ENCODE data around the gene ARHGEF1. TPM values are rescaled to one million over a fixed set of nuclear protein-coding genes. Genes with fewer than 3 reads are reported as not detected.

The ARHGEF1 gene, protein sequence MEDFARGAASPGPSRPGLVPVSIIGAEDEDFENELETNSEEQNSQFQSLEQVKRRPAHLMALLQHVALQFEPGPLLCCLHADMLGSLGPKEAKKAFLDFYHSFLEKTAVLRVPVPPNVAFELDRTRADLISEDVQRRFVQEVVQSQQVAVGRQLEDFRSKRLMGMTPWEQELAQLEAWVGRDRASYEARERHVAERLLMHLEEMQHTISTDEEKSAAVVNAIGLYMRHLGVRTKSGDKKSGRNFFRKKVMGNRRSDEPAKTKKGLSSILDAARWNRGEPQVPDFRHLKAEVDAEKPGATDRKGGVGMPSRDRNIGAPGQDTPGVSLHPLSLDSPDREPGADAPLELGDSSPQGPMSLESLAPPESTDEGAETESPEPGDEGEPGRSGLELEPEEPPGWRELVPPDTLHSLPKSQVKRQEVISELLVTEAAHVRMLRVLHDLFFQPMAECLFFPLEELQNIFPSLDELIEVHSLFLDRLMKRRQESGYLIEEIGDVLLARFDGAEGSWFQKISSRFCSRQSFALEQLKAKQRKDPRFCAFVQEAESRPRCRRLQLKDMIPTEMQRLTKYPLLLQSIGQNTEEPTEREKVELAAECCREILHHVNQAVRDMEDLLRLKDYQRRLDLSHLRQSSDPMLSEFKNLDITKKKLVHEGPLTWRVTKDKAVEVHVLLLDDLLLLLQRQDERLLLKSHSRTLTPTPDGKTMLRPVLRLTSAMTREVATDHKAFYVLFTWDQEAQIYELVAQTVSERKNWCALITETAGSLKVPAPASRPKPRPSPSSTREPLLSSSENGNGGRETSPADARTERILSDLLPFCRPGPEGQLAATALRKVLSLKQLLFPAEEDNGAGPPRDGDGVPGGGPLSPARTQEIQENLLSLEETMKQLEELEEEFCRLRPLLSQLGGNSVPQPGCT
- polyA plus RNA-seq = 100 to 1,000 TPM in 2 of 4 donors, 10 to 100 TPM in 2; 49.7 to 120 (median 86.7) TPM
- long read RNA-seq, donor 1, partial matches to known transcripts = 0 of 2 reads
- long read RNA-seq, donor 1, other reads (novel, unspliced or antisense) = 0 of 2 reads
- long read RNA-seq, donor 2 = 0 reads
- long read RNA-seq, donor 3, partial matches to known transcripts = 0 of 2 reads
- long read RNA-seq, donor 3, other reads (novel, unspliced or antisense) = 0 of 2 reads
- long read RNA-seq, donor 4 = 0 reads
- long read RNA-seq, donor 5, partial matches to known transcripts = 0 of 3 reads
- long read RNA-seq, donor 5, other reads (novel, unspliced or antisense) = 0 of 3 reads
- long read RNA-seq, donor 6, partial matches to known transcripts = 0 of 2 reads
- long read RNA-seq, donor 6, other reads (novel, unspliced or antisense) = 0 of 2 reads
- long read RNA-seq, donor 7, partial matches to known transcripts = 5 of 10 reads
- long read RNA-seq, donor 7, other reads (novel, unspliced or antisense) = 0 of 10 reads
- long read RNA-seq, donor 8 = 0 reads
- long read RNA-seq, donor 9 = 0 reads
- long read RNA-seq, donor 10, partial matches to known transcripts = 0 of 1 reads
- long read RNA-seq, donor 10, other reads (novel, unspliced or antisense) = 0 of 1 reads

DNA sequence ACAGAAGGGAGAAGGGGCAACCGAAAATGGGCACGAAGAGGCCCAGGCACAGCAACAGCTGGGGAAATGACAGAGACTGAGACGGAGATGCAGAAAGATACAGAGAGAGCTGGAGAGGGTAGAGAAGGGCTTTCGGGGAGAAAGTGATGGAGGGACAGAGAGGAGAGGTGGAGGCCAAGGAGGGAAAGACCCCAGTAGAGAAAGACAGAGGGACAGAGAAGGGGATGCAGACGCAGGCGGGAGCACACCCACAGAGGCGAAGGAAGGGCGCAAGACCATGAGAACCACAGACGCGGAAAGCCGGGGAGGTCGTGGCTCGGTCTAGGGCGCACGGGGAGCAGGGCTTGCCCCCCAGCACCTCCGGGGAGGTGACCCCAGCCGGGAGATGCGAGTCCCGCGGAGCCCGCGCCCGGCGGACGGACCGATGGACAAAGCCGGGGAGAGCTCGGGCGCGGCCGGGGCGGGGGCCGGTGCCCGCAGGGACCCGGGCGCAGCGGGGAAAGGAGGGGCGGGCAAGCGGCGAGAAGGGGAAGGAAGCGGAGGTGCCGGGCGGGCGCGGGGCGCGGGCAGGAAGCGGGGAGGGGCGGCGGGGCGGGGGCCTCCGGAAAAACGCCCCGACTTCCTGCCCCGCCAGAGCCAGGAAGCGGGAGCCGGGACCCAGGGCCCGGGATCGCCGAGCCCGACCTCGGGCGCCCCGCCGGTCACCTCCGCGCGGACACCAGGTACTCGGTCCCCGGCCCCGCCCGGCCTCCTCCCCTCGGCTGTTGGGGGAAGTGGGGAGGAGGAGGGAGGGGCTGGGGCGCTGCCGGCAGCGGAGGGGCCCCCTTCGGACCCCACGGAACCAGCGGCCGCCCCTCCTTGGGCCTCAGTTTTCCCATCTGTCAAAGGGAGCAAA, at the start of gene ARHGEF1:
TSS of gene ARHGEF1 (plus strand) at position 617 of the 895 bp plus-strand sequence. CDS start 4,899 bp downstream, outside the sequence.
- Histone ChIP-seq H3K27ac (ENCODE audit: low read depth in 1 of 3, low read length in 2 of 3) (peak within 1 kb of the TSS; percentile 73 to 94 (median 74)), H3K9me3 (ENCODE audit: control insufficient read depth in 2 of 2, insufficient read depth in 1 of 2, low read depth in 1 of 2, low read length in 1 of 2) (no peaks in the 10 kb centered on the region), H3K4me1 (ENCODE audit: control insufficient read depth in 3 of 3, insufficient read depth in 2 of 3, low read depth in 1 of 3, low read length in 2 of 3) (peaks cover 4 to 28% (median 7%) of the 10 kb centered on the region in 3 donors), H3K36me3 (ENCODE audit: control insufficient read depth in 3 of 3, insufficient read depth in 2 of 3, low read depth in 1 of 3, low read length in 3 of 3) (peaks cover 0 to 2% (median 0%) of the 10 kb centered on the region in 3 donors), H3K27me3 (ENCODE audit: control insufficient read depth in 3 of 3, insufficient read depth in 3 of 3, low read length in 3 of 3) (peaks cover 0 to 16% (median 0%) of the 10 kb centered on the region in 3 donors), H3K4me3 (ENCODE audit: low read depth in 1 of 3, low read length in 3 of 3) (peak within 1 kb of the TSS; percentile 78 to 91 (median 80))
- no peak for FAIRE-seq
- peak; percentile 56 to 65 for DNase-seq
- WGBS, 3 donors = 2 to 3% (median 3%) methylated on average over 48 to 80 of the region's 80 CpGs

GRCh38 chr19:41837981-41838708, 44.8 kb upstream of the ARHGEF1 start:
- H3K4me3 ChIP-seq (ENCODE audit: low read depth in 1 of 3, low read length in 3 of 3) = no peak overlapping the region
- H3K27me3 ChIP-seq (ENCODE audit: control insufficient read depth in 3 of 3, insufficient read depth in 3 of 3, low read length in 3 of 3) = peaks cover 0 to 14% (median 10%) of the 10 kb centered on the region in 3 donors
- H3K9me3 ChIP-seq (ENCODE audit: control insufficient read depth in 2 of 2, insufficient read depth in 1 of 2, low read depth in 1 of 2, low read length in 1 of 2) = no peaks in the 10 kb centered on the region
- WGBS, 3 donors = 44 to 64% (median 62%) methylated on average over 12 to 13 of the region's 13 CpGs
- H3K4me1 ChIP-seq (ENCODE audit: control insufficient read depth in 3 of 3, insufficient read depth in 2 of 3, low read depth in 1 of 3, low read length in 2 of 3) = no peaks in the 10 kb centered on the region
- no peak overlapping the region for H3K27ac ChIP-seq (ENCODE audit: low read depth in 1 of 3, low read length in 2 of 3)
- no peaks in the 10 kb centered on the region for H3K36me3 ChIP-seq (ENCODE audit: control insufficient read depth in 3 of 3, insufficient read depth in 2 of 3, low read depth in 1 of 3, low read length in 3 of 3)
- FAIRE-seq (no peak), DNase-seq (no peak)

GRCh38 chr19:41839211-41839610, 43.8 kb upstream of the ARHGEF1 start:
- no peaks in the 10 kb centered on the region for H3K9me3 ChIP-seq (ENCODE audit: control insufficient read depth in 2 of 2, insufficient read depth in 1 of 2, low read depth in 1 of 2, low read length in 1 of 2)
- FAIRE-seq (no peak), DNase-seq (no peak)
- no peak overlapping the region for H3K27ac ChIP-seq (ENCODE audit: low read depth in 1 of 3, low read length in 2 of 3)
- no peaks in the 10 kb centered on the region for H3K4me1 ChIP-seq (ENCODE audit: control insufficient read depth in 3 of 3, insufficient read depth in 2 of 3, low read depth in 1 of 3, low read length in 2 of 3)
- 51 to 64% (median 62%) methylated on average over 2 of the region's 2 CpGs for WGBS, 3 donors
- H3K27me3 ChIP-seq (ENCODE audit: control insufficient read depth in 3 of 3, insufficient read depth in 3 of 3, low read length in 3 of 3) = peaks cover 0 to 14% (median 10%) of the 10 kb centered on the region in 3 donors
- H3K4me3 ChIP-seq (ENCODE audit: low read depth in 1 of 3, low read length in 3 of 3) = no peak overlapping the region
- H3K36me3 ChIP-seq (ENCODE audit: control insufficient read depth in 3 of 3, insufficient read depth in 2 of 3, low read depth in 1 of 3, low read length in 3 of 3) = no peaks in the 10 kb centered on the region

- peak in 1 of 2 donors; percentile 16 for DNase-seq
- Histone ChIP-seq H3K36me3 (ENCODE audit: control insufficient read depth in 3 of 3, insufficient read depth in 2 of 3, low read depth in 1 of 3, low read length in 3 of 3) (no peaks in the 10 kb centered on the region), H3K9me3 (ENCODE audit: control insufficient read depth in 2 of 2, insufficient read depth in 1 of 2, low read depth in 1 of 2, low read length in 1 of 2) (peaks cover 0 to 2% of the 10 kb centered on the region in 2 donors), H3K27me3 (ENCODE audit: control insufficient read depth in 3 of 3, insufficient read depth in 3 of 3, low read length in 3 of 3) (peaks cover 0 to 11% (median under 1%) of the 10 kb centered on the region in 3 donors), H3K27ac (ENCODE audit: low read depth in 1 of 3, low read length in 2 of 3) (no peak overlapping the region), H3K4me3 (ENCODE audit: low read depth in 1 of 3, low read length in 3 of 3) (no peak overlapping the region), H3K4me1 (ENCODE audit: control insufficient read depth in 3 of 3, insufficient read depth in 2 of 3, low read depth in 1 of 3, low read length in 2 of 3) (no peaks in the 10 kb centered on the region)
- FAIRE-seq = no peak
- 13 to 48% (median 21%) methylated on average over 7 of the region's 7 CpGs for WGBS, 3 donors
These were observed 39.6 kb upstream of the ARHGEF1 start for GRCh38 chr19:41843371-41843770.

- Histone ChIP-seq H3K4me3 (ENCODE audit: low read depth in 1 of 3, low read length in 3 of 3) (no peak within 1 kb of the TSS), H3K9me3 (ENCODE audit: control insufficient read depth in 2 of 2, insufficient read depth in 1 of 2, low read depth in 1 of 2, low read length in 1 of 2) (peaks cover 0 to 2% of the 10 kb centered on the region in 2 donors), H3K27ac (ENCODE audit: low read depth in 1 of 3, low read length in 2 of 3) (no peak within 1 kb of the TSS), H3K36me3 (ENCODE audit: control insufficient read depth in 3 of 3, insufficient read depth in 2 of 3, low read depth in 1 of 3, low read length in 3 of 3) (no peaks in the 10 kb centered on the region), H3K4me1 (ENCODE audit: control insufficient read depth in 3 of 3, insufficient read depth in 2 of 3, low read depth in 1 of 3, low read length in 2 of 3) (no peaks in the 10 kb centered on the region), H3K27me3 (ENCODE audit: control insufficient read depth in 3 of 3, insufficient read depth in 3 of 3, low read length in 3 of 3) (peaks cover 0 to 4% (median 0%) of the 10 kb centered on the region in 3 donors)
- no peak for FAIRE-seq
- DNase-seq = no peak
- WGBS, 3 donors = 79 to 83% (median 80%) methylated on average over 29 to 30 of the region's 30 CpGs
These were observed 38.4 kb upstream of the ARHGEF1 start, which contains the start of gene LYPD4 for GRCh38 chr19:41844601-41845000. LYPD4 (minus strand) TSS chr19:41844683; CDS start chr19:41839285, 5,398 bp downstream.

GRCh38 chr19:41845001-41845050, 38.2 kb upstream of the ARHGEF1 start, which contains the start of gene DMRTC2:
DMRTC2 (plus strand) TSS chr19:41845042; CDS start chr19:41847429, 2,387 bp downstream.
- H3K36me3 ChIP-seq (ENCODE audit: control insufficient read depth in 3 of 3, insufficient read depth in 2 of 3, low read depth in 1 of 3, low read length in 3 of 3) = no peaks in the 10 kb centered on the region
- H3K4me1 ChIP-seq (ENCODE audit: control insufficient read depth in 3 of 3, insufficient read depth in 2 of 3, low read depth in 1 of 3, low read length in 2 of 3) = no peaks in the 10 kb centered on the region
- no peak within 1 kb of the TSS for H3K4me3 ChIP-seq (ENCODE audit: low read depth in 1 of 3, low read length in 3 of 3)
- no peak within 1 kb of the TSS for H3K27ac ChIP-seq (ENCODE audit: low read depth in 1 of 3, low read length in 2 of 3)
- no peak for FAIRE-seq
- H3K27me3 ChIP-seq (ENCODE audit: control insufficient read depth in 3 of 3, insufficient read depth in 3 of 3, low read length in 3 of 3) = peaks cover 0 to 4% (median 0%) of the 10 kb centered on the region in 3 donors
- DNase-seq = no peak
- 94 to 100% (median 96%) methylated on average over 3 of the region's 3 CpGs for WGBS, 3 donors
- H3K9me3 ChIP-seq (ENCODE audit: control insufficient read depth in 2 of 2, insufficient read depth in 1 of 2, low read depth in 1 of 2, low read length in 1 of 2) = peaks cover 0 to 2% of the 10 kb centered on the region in 2 donors

DNA sequence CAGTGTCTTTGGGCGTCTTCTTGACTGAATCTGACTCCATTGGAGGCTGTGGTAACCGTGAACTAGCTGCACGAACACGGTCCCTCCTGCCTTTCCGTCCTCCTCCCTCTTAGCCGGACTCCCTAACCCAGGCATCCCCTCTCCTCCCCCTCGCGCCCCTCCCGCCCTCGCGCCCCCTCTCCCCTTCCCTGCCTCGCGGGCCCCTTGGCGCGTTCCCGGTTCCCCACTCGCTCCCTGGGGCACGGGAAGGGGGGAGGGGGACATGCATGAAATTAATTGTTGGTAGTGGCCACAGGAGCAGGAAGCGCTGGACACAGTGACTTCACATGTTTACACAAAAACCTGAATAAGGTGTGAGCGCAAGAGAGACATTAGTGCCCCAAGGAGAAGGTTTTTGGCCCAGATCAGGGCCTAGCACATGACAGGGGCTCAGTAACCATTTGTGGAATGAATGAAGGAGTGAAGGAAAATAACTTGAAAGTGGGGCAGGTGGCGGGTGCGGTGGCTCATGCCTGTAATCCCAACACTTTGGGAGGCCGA, 37.9 kb upstream of the ARHGEF1 start:
- H3K27me3 ChIP-seq (ENCODE audit: control insufficient read depth in 3 of 3, insufficient read depth in 3 of 3, low read length in 3 of 3) = peaks cover 0 to 4% (median 0%) of the 10 kb centered on the region in 3 donors
- 87 to 95% (median 92%) methylated on average over 22 to 23 of the region's 23 CpGs for WGBS, 3 donors

More for the DNA sequence above, 37.9 kb upstream of the ARHGEF1 start:
- Histone ChIP-seq H3K27ac (ENCODE audit: low read depth in 1 of 3, low read length in 2 of 3) (no peak overlapping the region), H3K4me1 (ENCODE audit: control insufficient read depth in 3 of 3, insufficient read depth in 2 of 3, low read depth in 1 of 3, low read length in 2 of 3) (no peaks in the 10 kb centered on the region), H3K4me3 (ENCODE audit: low read depth in 1 of 3, low read length in 3 of 3) (no peak overlapping the region), H3K36me3 (ENCODE audit: control insufficient read depth in 3 of 3, insufficient read depth in 2 of 3, low read depth in 1 of 3, low read length in 3 of 3) (no peaks in the 10 kb centered on the region), H3K9me3 (ENCODE audit: control insufficient read depth in 2 of 2, insufficient read depth in 1 of 2, low read depth in 1 of 2, low read length in 1 of 2) (peaks cover 0 to 2% of the 10 kb centered on the region in 2 donors)
- DNase-seq (no peak), FAIRE-seq (no peak)
